NT2/D1 (cell line): ENCODE results near the gene GGT5.

Experiments used
- SUZ12 ChIP-seq: IDR thresholded peaks from 2 replicates; pipeline ENCODE4 v1.6.1; 2011; ENCODE audit not compliant: insufficient read length, insufficient read depth; ENCODE audit errors: extremely low read depth
- ZNF274 ChIP-seq: IDR thresholded peaks from 2 replicates; pipeline ENCODE4 v1.6.1; 2011; ENCODE audit warnings: mild to moderate bottlenecking, low read depth, low read length

DNA sequence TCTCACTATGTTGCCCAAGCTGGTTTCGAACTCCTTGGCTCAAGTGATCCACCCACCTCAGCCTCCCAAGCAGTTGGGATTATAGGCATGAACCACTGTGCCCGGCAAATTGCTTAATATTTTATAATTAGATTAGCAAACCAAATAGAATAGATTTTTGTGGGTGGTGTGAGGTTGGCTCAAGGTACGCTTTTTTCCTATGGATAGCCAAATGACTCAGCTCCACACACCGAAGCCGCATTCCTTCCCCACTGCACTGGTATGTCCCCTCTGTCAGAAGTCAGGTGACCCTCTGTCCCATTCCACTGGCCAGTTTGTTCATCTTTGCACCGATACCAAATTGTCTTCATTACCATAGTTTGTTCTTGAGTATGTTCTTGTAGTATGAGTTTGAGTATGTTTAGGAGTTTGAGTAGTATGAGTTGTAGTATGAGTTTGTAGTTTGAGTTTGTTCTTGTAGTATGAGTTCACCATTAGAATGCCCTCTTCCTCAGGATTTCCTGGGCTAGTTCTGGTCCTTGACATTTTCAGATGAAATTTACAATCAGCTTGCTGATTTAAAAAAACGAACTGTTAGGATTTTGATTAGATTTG is 44.2 kb downstream of the GGT5 start:
- TF ChIP-seq ZNF274 (no peak), SUZ12 (no peak)
